ENCODE results near the gene ZNF654.
A peak's percentile ranks its signal among the peaks of the same experiment; 100 is the strongest.
"Not testable (repeated sequence)": the region's sequence is repeated elsewhere in the genome, so short reads cannot be mapped to it uniquely, and the experiment has no call there.

Gene ZNF654

DNA sequence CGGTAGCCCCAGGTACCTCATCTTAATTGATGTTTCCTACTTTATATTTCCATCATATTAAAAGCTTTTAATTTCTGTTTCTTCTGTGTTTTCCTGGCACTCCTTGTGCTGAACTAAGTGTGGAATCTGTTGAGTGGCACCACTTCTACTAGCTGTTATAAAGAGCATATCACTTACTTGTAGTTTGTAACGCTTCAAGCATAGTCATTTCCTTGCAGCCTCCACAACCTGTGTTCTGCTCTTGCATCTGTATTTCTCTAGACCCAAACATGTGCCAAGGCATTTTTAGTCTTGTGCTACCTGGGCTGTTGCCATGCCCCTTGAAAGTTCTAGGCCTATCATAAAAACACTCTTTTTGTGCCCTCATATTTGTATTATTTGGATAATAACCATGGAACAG lies 16.0 kb downstream of the ZNF654 start:
- no peak for DNase-seq

DNA sequence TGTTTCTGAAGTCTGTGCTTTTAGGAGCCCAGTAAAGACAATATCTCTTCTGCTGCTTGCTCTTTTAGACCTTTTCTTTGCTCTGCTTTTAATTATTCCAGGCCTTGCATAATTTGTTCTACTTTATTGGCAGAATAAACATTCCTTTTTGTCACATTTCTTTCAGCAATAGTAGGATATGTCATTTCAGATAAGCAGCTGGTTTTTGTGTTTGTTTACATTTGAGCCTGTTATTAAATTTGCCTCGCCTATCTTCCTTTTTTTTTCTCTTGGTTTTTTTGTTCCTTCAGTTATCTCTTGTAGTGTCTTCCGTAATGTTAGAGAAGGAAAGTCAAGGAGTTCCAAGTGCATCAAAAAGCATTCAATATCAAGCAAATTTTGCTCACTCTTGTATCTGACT lies 16.4 kb downstream of the ZNF654 start:
- DNase-seq: no peak

DNA sequence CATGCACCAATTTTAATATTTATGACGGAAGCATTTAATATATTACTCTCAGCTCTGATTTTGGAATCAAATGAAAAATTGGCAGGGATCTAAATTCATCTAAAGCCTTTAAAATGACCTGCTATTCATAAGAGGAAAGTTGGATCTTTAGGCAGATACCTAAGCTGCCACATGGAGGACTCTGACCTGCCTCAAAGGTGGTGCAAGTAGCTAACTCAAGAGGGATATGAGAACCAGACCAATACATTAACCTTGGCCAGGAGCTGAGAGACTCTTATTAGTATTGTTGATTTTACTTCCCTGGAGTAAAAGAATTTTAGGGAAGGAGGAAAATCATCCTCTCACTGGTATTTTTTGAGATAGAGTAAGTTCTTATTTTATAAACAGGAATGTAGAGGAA lies 17.7 kb downstream of the ZNF654 start:
- DNase-seq: no peak

DNA sequence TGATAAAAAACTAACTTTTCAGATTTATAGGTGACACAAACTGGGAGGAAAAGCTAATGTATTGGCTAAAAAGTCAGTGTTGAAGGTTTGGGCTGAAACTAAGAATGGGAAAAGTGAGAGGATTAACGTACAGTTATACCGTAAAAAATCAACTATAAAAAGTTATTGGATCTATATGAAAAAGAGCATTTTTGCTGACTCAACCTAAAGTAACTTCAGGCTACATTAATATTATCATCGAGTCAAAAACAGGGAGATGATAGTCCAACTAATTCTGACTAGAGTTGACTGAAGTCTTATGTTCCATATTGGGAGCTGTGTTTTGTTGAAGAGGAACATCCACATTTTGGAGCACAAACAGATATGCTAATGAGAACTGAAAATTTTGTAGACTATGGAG lies 19.9 kb downstream of the ZNF654 start:
- no peak for DNase-seq

DNA sequence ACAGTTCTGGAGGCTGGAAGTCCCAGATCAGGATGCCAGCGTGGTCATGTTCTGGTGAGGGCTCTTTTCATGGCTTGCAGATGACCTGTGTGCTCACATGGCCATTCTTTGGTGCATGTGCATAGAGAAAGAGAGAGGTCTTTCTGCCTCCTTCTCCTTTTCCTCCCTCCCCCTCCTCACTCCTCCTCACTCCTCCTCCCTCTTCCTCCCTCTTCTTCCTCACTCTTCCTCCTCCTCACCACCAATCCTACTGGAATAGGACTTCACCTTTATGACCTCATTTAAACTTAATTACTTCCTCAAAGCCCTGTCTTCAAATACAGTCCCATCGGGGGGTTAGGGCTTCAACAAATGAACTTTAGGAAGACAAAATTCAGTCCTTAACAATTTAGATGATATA lies 23.8 kb downstream of the ZNF654 start:
- DNase-seq: no peak

DNA sequence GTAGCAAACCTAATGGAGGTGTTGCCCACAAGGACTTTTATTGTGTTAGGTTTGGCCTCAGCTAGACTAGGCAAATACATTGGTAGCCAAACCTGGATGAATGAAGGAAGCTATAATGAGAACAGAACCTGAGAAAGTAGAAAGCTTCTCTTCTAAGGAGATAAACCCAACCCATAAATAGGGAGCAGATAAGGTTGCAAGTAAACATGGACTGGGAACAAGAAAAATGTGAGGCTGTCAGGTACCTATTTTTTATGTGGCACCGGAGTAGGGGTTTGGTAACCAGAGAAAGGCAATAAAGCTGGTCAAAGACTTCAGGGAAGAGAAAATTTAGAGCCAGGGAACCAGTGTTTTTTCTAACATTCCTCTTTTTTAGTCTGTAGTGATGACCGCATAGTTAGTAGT lies 25.0 kb downstream of the ZNF654 start:
- no peak for DNase-seq

DNA sequence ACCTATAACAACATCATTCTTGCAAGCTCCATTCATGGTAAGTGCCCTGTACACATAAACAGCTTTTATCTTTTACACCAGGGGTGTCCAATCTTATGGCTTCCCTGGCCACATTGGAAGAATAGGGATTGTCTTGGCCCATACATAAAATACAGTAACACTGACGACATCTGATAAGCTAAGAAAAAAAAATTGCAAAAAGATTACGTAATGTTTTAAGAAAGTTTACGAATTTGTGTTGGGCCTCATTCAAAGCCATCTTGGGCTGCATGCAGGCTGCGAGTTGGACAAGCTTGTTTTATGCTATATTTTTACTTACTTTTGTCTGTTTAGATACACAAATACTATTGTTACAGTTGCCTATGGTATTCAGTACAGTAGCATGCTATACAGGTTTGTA lies 31.6 kb downstream of the ZNF654 start:
- DNase-seq: no peak

DNA sequence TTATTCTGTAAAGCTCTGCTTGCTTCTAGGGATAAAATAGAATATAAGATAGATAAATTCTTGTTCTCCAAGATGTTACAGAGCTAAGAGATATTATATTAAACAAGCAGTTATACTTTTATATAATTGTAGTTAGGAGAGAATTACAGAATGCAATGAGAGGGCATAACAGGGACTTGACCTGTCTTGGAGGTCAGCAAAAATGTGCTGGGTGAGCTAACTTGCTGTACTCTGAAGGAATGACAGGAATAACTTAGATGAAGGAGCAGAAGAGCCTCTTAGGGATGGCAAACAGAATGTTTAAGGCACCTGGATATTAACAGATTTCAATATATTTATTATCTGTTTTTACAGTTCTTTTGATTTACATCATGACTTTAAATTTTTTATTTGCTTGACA lies 33.2 kb downstream of the ZNF654 start:
- no peak for DNase-seq

DNA sequence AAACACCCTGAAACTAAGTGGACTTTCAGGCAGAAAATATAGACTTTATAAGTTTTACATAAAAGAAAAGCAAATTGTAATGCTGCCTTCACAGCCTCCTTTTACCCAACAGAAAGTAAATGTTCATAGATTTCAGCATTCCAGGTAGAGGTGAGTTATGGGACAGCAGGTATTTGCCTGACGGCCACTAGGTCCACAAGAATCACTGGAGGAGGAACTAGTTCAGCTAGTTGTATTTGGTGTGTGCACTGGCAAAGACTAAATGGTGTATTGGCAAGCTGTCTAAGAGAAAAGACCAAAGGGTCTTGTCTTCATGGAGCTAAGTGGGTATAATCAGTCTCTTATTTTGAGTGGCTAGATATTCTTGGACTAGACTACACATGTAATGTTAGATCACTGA lies 34.2 kb downstream of the ZNF654 start:
- DNase-seq: no peak

DNA sequence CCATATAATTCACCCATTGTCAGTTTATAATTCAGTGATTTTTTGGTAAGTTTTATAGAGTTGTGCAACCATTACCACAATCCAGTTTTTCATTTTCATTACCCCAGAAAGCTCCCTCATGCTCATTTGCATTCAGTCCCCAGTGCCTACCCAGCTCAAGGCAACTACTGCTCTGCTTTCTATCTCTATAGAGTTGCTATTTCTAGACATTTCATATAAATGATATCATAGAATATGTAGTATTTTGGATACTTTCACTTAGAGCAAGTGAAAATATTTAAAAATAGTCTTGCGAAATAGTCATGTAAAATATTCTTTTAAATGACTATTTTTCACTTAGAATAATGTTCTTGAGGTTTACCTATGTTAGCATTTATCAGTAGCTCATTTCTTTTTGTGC lies 42.1 kb downstream of the ZNF654 start:
- no peak for DNase-seq

DNA sequence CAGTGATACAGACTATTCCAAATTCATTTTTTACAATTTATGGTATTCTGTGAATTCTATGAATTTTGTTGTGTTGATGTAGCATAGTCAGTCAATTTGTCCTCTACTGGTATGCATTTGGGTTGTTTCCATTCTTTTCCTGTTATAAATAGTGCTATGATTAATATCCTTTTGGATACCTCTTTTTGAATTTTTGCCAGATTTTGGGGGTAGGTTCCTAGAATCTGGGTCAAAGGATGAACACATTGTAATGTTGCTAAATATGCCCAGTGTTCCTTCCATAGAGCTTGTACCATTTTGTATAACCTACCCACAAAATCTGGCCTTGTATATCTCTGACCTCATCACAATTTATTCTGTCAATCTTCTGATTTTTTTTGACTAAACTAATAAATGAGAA lies 46.3 kb downstream of the ZNF654 start:
- no peak for DNase-seq

DNA sequence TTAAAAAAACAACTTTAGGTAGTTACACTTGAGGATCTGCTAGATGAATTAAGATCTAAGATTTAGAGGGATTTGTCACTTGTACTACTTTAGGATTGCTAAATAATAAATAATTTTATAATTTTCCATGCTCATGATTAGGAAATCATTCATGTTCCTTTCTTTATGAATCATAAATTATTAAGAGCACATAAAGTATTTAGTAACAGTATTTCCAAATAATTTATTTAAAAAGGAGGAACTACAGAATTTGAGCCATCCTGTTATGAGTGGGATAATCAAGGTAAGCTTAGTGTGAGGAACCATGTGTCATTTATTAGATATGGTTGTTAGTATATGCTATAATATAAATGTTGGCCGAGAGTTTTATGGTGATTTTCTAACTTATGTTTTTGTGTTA lies 53.2 kb downstream of the ZNF654 start:
- DNase-seq: no peak

DNA sequence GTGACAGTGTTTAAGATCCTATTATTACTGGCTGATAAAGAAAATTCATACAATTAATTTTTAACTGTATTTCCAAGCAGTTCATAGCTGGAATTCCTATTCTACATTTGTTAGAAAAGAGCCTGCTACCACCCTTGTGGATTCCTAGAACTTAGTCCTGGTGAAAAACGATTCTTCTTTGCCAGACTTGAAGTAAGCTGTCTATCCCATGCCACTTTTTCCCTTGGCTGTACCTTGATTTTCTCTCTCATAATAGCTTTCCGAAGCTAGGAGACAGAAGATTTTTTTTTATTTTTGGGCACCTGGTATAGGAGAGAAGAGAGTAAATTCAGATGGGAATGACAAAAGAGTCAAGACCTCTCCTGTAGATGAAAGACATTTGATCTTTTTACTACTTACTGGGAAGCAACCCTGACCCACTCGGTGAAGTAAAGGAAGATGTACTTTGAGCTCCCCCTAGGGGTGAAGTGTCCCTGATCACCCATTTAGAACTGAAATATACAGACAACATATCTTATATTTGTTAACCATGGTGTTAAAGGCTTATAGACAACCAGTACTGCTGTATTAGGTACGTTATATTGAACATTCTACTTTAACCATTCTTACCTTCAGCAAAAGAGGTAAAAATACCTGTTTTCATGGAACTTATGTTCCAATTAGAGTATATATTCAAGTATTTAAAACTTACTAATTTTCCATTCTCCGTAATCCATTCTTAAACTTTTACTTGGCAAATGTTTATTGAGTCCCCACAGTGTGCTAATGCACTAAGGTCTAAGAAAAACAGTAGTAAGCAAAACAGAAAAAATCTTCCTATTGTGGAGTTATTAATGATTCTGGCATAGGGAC lies 54.5 kb downstream of the ZNF654 start:
- peak; percentile 2 for DNase-seq

DNA sequence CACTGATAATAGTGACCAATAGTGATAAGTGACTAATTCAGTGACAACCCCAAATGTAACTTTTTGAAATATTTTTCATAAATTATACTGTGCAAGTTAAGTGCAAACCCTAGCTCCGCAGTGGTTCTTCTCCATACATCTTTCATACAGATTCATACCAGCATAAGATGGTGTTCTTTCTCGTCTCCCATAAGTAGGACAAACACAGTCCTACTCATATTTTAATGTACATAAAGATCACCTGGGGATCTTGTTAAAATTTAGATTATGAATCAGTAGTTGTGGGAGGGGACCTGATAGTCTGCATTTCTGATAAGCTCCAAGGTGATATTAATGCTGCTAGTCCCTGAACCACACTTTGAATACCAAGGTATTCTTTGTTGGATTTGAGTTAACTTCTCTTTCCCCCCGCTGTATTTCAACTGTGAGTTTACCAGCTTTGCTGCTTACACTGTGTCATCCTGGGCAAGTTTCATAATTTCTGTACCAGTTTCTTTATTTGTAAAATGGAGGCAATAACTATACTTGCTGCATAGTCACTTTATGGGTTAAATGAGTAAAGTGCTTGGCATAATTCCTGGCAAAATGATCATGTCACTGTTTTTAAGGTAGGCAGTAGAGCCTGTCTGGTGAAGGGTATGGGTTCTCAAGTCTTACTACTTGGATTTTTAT lies 56.0 kb downstream of the ZNF654 start:
- DNase-seq: no peak

DNA sequence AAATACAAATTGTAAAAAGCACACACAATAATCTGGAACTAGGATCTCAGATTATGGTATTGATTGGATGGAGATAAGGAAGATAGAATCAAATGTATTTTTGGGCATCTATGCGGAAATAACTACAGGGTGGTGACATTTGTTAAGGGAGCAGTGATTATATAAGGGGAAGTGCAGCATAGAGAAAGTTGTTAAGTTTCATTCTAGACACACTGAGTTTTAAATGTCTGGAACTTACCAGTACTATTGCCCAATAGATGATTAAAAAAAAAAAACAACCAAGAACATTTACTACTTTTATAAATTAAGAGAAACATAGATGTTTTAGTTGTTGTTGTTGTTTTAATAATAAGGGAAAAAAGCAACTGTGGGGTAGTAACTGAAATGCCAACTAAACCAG lies 58.6 kb downstream of the ZNF654 start:
- no peak for DNase-seq

DNA sequence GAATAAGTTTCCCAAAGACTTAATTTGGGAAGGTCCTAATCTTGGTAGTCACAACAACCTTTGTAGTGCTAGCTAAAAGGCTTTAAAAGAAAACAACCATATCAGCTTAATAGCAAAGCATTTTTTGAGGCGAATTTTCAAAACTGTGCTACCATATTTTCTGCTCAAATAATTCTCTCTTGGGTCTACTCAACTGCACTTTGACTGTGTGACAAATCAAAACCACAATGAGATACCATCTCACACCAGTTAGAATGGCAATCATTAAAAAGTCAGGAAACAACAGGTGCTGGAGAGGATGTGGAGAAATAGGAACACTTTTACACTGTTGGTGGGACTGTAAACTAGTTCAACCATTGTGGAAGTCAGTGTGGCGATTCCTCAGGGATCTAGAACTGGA lies 59.5 kb downstream of the ZNF654 start:
- DNase-seq: not testable (repeated sequence)

DNA sequence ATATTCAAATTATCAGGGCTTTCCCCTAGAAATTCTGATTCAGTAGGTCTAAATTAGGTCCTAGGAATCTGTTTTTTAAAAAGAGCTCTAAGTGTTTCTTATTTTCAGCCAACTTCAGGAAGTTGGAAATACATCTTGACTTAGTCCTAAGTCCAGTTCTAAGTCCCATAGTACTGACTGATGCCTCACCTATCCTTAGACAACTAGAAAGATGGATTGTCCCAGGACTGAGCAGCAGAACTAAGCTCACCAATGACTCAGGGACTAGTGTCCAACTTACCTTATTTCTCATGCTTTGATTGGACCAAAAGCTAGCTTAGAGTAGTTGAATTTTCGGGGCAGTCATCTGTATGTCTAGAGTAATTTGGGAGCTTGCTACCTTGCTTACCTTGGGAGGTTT lies 64.5 kb downstream of the ZNF654 start:
- DNase-seq: no peak

DNA sequence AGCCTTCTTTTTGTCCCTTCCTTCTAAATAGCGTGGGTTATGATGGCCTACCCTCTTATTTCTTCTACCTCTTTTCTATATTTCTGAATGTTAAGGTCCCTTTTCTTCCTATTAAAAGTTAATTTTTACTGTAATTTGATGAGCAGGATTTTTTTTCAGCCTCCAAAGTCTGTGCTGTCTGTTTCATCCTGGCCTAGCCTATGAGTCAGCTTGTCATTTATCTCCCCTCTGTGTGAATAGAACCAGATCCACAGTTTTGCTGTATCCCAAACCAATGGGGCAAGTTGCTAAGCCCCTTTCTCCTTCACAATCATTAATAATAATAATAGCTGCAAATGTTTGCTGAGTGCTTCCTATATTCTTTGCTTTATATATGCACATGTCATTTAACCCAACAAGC lies 72.6 kb downstream of the ZNF654 start:
- no peak for DNase-seq

DNA sequence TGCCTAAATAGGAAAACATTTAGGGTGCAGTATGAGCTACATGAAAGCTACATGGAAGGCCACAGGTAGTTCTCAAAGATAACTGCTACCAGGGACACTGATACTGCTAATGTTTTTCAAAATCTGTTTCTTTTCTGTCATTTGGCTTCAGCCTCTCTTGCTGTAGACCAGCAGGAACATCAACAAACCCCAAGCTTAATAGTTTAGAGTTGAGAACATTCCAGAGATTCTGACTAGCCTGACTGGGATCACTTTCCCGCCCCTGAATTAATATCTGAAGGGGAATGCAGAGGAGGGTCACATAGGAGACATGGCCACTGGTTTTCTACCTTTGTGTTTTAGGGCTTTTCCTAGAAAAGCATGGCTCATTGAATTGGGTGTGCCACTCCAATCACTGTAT lies 73.8 kb downstream of the ZNF654 start:
- DNase-seq: no peak

DNA sequence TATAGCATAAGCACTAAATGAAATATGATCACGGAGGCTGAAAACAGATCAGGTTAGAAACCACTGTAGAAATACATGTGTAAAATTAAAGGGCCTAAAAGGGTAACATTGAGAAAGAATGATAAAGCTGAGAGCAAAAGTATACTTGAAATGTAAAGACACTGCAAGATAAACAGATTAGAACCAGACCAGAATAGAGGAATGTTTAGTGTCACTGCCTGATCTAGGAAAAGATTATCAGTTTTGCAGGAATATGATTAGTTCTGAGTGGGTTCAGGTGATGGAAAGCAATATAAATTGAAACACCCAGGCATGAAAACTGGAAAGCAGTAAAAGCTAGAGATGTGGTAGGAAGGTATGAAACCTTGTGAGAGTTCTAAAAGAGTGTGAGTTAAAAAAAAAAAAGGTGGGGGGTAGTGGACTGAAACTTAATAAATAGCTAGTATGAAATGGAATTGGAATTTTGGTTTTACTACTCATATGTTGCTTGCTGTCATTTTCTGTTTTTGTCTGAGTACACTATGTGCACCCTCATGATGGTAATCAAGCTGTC lies 74.7 kb downstream of the ZNF654 start:
- no peak for DNase-seq

DNA sequence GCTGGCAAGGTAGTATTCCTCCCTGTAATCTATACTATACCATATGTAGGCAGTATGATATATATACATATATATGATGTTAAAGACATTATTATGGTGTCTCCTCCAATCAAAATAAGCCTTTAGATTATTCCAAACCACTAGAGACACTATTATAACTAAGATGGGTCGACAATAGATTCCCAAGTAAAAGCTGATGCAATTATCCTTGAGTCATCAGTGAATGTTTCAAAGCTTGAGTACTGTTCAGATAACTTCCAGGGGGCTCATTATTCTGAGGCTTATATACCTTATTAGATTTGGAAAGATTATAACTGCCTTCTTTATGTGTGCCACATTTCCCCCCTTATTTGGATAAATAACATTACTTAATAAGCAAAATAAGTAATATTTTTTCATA lies 78.8 kb downstream of the ZNF654 start:
- no peak for DNase-seq

DNA sequence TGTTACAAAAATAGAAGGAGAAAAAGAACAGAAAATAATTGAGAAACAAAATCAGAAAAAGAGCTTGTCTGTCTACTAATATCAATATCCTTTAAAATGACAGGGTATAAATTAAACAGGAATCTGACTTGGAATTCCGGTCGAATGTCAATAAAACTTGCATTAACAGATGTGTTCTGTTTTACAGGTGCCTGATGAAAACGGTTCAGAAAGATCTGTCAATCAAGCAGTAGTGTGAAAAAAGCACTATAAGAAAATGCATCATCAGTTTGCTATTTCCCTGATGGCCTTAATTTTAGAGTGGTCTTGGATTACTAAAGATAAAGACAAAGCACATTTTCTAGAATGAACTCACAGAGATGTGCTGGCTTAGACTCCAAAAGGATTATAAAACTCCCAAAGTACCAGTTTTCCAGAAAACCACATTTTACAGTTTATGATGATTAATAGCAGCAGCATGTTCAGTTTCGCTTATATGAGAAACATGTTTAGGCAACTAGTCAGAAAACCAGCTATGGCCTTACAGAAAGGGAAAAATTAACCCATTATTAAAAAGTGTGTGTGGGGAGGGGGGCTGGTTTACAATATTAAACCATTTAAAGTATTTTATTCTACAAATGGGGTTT lies 82.5 kb downstream of the ZNF654 start:
- DNase-seq: no peak

DNA sequence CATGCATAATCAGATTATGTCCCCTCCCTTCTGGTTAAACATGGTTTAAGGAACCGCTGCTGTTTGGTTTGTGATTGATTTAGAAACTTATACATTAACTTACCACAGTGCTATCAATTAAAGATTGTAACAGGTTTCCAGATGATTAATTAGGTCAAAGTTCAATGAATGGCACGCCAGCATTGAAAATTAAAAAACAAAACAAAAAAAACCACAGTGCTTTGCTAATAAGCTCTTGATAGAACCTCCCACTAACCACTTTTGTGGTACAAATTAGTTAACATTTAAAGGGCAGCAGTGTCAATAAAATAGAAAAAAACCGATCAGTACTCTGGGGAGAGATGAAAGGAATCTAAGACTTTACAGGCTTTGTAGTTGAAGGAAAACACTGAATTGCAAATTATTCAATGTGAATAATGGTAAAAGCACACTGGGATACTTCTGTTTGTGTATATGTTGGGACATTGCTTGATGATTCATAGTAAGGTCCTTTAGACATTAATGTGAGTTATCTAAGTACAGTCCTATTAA lies 83.1 kb downstream of the ZNF654 start:
- DNase-seq: no peak

DNA sequence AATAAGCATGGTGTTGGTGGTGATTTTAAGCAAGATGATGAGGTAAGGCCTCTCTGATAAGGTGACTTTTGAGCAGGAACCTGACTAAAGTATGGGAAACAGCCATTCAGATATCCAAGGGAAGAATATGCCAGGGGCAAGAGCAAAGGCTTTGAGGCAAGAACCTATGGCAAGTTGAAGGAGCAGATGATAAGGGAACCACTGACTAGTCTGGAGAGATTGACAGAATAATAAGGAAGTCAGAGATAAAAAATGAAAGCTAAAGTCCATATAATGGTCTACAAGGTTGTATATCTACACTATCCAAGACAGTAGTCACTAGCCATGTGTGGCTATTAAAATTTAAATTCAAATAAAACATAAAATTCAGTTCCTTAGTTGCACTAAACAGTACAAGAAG lies 88.2 kb downstream of the ZNF654 start:
- no peak for DNase-seq

Measured in NCI-H1694 (cell line).